Loucy (cell line): Measurements from ENCODE around the gene CYP2W1.

Experiments
- H2AFZ ChIP-seq: fragments of 200-600 bp; sonication (generic); 2 replicates; pipeline ENCODE4 v1.6.0; 2016; ENCODE audit warnings: antibody characterized with exemption, mild to moderate bottlenecking, low read length, moderate library complexity
- H3F3A ChIP-seq: fragments of 200-600 bp; 2 replicates; pipeline ENCODE4 v1.6.0; 2016; ENCODE audit warnings: antibody characterized with exemption, low read depth, mild to moderate bottlenecking
- H3K27me3 ChIP-seq: fragments of 200-600 bp; sonication (generic); 2 replicates; pipeline ENCODE4 v1.6.1; 2014; ENCODE audit warnings: low read length, mild to moderate bottlenecking; ENCODE audit not compliant: insufficient read depth, poor library complexity, severe bottlenecking
- H3K36me3 ChIP-seq: fragments of 200-600 bp; sonication (generic); 2 replicates; pipeline ENCODE4 v1.6.1; 2016; ENCODE audit warnings: low read length; ENCODE audit not compliant: insufficient read depth
- H3K4me1 ChIP-seq: fragments of 200-600 bp; sonication (generic); 2 replicates; pipeline ENCODE4 v1.5.1; 2014; ENCODE audit warnings: low read length, mild to moderate bottlenecking; ENCODE audit not compliant: insufficient read depth, poor library complexity, severe bottlenecking
- H3K4me2 ChIP-seq: fragments of 200-600 bp; sonication (generic); 2 replicates; pipeline ENCODE4 v1.6.0; 2014; ENCODE audit warnings: antibody characterized with exemption, low read length, low read depth, mild to moderate bottlenecking; ENCODE audit not compliant: poor library complexity, severe bottlenecking
- H3K4me3 ChIP-seq: fragments of 200-600 bp; sonication (generic); 2 replicates; pipeline ENCODE4 v1.5.1; 2014; ENCODE audit warnings: low read length, mild to moderate bottlenecking, mixed read lengths; ENCODE audit not compliant: poor library complexity, severe bottlenecking
- H3K79me2 ChIP-seq: fragments of 200-600 bp; sonication (generic); 2 replicates; pipeline ENCODE4 v1.6.1; 2014; ENCODE audit warnings: low read length; ENCODE audit not compliant: insufficient read depth
- H3K9ac ChIP-seq: fragments of 200-600 bp; sonication (generic); 2 replicates; pipeline ENCODE4 v1.6.0; 2014; ENCODE audit warnings: mild to moderate bottlenecking, low read depth, low read length, moderate library complexity; ENCODE audit not compliant: poor library complexity, severe bottlenecking
- H3K9me2 ChIP-seq: fragments of 200-600 bp; sonication (generic); replicated peaks from 2 replicates; pipeline ENCODE4 v1.6.1; 2016; ENCODE audit warnings: low read depth, low read length, mixed read lengths
- H3K9me3 ChIP-seq: fragments of 200-600 bp; sonication (generic); 2 replicates; pipeline ENCODE4 v1.6.1; 2014; ENCODE audit warnings: mild to moderate bottlenecking, antibody characterized with exemption, low read length, low read depth; ENCODE audit not compliant: insufficient read depth
- H4K20me1 ChIP-seq: fragments of 200-600 bp; sonication (generic); 2 replicates; pipeline ENCODE4 v1.6.0; 2014; ENCODE audit warnings: antibody characterized with exemption, low read length, mild to moderate bottlenecking; ENCODE audit not compliant: insufficient read depth, poor library complexity, severe bottlenecking
- EZH2phosphoT487 ChIP-seq: fragments of 200-600 bp; IDR thresholded peaks from 2 replicates; pipeline ENCODE4 v1.6.1; 2018; ENCODE audit warnings: antibody characterized with exemption, mild to moderate bottlenecking, moderate library complexity, borderline replicate concordance
- TF ChIP-seq, protein P1 (sequence below): fragments of 200-600 bp; sonication (generic); conservative IDR thresholded peaks from 2 replicates; pipeline ENCODE4 v1.5.1; 2014; ENCODE audit warnings: mild to moderate bottlenecking, antibody characterized with exemption, low read length

The CYP2W1 gene

DNA sequence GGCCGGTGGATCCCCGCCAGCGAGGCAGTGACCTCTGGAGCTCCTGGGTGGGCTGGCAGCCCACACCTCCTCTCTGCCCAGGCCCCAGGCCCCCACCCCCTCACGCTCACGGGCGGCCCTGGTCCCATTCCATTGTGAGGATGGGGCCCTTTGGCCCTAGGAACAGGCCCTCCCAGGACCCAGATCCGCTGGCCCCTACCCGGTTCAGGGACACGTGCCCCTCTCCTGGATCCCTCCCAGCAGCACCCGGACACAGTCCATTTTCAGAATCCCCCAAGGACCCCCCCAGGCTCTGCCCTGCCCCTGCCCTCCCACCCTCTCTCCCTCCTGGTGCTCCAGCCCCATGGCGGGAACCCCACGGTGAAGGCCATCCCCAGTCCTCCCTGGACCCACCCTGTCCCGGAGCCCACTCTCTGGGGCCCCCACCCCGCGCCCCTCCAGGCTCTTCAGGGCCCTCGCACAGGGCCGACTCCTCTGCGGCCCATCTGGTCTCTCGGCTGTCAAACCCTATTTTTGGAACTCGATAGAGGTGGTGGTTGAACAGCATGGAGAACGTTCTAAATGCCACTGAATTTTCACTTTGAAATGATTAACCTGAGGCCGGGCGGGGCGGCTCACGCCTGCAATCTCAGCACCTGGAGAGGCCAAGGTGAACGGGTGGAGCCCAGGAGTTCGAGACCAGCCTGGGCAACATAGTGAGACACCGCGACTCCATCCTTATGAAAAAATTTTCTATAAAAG lies 36.6 kb upstream of the CYP2W1 start:
- Histone ChIP-seq H3K9me2 (no peaks in the 10 kb centered on the region), H3K27me3 (no peaks in the 10 kb centered on the region), H3K9ac (no peak overlapping the region), H3K36me3 (no peaks in the 10 kb centered on the region), H4K20me1 (no peaks in the 10 kb centered on the region), H3K4me3 (no peak overlapping the region), H3K79me2 (no peaks in the 10 kb centered on the region), H3K9me3 (no peaks in the 10 kb centered on the region), H2AFZ (no peak overlapping the region), H3K4me2 (no peak overlapping the region), H3K4me1 (no peaks in the 10 kb centered on the region), H3F3A (no peaks in the 10 kb centered on the region)
- TF ChIP-seq, protein P1, sequence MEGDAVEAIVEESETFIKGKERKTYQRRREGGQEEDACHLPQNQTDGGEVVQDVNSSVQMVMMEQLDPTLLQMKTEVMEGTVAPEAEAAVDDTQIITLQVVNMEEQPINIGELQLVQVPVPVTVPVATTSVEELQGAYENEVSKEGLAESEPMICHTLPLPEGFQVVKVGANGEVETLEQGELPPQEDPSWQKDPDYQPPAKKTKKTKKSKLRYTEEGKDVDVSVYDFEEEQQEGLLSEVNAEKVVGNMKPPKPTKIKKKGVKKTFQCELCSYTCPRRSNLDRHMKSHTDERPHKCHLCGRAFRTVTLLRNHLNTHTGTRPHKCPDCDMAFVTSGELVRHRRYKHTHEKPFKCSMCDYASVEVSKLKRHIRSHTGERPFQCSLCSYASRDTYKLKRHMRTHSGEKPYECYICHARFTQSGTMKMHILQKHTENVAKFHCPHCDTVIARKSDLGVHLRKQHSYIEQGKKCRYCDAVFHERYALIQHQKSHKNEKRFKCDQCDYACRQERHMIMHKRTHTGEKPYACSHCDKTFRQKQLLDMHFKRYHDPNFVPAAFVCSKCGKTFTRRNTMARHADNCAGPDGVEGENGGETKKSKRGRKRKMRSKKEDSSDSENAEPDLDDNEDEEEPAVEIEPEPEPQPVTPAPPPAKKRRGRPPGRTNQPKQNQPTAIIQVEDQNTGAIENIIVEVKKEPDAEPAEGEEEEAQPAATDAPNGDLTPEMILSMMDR, result no peak
- no peak for TF ChIP-seq EZH2phosphoT487

DNA sequence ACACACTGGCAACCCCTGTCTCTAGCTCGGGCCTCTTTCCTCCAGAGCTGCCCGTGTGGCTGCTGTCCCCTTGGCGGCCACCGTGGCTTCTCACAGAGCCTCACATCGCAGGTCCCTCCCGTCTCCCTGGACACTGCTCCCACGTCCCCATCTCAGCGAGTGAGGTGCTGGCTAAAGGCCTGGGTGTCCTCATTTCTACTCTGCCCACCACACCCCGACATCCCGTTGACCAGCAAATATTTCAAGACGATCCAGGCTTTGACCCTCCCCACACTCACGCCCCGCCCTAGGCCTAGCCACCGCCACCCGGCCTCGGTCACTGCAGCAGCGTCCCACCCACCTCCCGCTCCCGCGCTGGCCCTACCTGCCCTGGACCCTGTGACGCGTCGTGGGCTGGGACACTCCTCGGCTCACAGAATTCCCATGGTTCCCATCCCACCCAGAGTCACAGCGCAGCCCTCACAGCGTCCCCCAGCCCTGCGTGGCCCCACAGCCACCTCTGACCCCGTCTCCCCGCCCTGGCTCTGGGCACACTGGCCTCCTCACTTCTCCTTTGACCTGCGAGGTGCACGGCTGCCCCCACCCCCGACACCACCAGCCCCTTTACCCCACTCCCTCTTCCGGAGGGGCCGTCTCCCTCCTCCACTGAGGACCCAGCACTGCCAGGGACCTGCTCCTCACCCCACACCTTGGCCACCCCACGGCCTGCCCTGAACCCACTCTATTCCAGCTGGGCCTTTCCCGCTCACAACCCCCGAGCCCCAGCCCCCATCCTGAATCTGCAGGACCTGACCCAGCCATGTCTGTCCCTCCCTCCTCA lies 35.4 kb upstream of the CYP2W1 start:
- no peak for TF ChIP-seq EZH2phosphoT487
- TF ChIP-seq, protein P1, result no peak

DNA sequence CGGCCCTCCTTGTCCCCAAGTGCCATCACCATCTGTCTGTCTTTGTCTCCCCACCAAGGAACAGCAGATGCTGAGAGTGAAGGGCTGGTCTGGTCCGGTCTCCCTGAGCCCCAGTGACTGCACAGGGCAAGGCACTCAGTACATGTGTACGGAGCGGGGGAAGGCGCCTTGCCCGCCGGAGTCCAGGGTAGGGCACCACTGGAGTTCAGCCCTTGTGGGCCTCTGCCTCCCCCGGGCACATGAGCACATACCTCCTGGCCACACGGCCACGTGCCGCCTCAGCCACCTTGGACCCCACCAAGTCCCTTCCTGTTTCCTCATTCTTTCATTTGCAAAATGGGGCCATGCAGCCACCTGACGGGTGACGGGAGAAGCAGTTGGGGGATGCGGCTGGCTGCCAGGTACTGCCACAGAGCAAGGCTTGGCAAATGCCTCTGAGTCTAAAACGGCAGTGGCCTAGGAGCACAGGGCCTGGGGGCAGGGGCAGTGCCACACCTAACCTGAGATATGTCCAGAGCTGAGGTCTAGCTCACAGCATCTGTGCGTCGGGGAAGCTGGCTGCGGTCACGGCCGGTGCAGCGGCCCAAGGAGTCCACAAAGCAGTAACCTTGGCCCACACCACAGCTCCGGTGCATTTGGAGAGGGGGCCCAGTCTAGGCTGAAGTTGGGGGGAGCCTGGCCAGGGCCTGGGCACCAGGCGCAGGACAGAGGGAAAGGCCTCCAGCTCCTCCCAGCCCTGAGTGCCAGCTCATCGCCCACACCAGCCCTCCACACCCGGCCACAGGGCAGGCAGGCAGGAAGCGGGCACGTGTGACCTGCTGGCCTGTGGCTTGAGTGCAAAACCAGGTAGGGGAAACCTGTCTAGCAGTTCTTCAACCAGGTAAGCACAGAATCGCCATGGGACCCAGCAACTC lies 33.7 kb upstream of the CYP2W1 start:
- no peak overlapping the region for H3K4me2 ChIP-seq
- H3K27me3 ChIP-seq, result no peaks in the 10 kb centered on the region
- H3K9me3 ChIP-seq, result no peaks in the 10 kb centered on the region
- H3K4me3 ChIP-seq, result no peak overlapping the region
- no peak overlapping the region for H2AFZ ChIP-seq
- no peaks in the 10 kb centered on the region for H4K20me1 ChIP-seq
- H3F3A ChIP-seq, result no peaks in the 10 kb centered on the region
- H3K9me2 ChIP-seq, result no peaks in the 10 kb centered on the region
- H3K79me2 ChIP-seq, result no peaks in the 10 kb centered on the region
- H3K4me1 ChIP-seq, result no peaks in the 10 kb centered on the region
- no peaks in the 10 kb centered on the region for H3K36me3 ChIP-seq
- TF ChIP-seq EZH2phosphoT487, result no peak
- TF ChIP-seq, protein P1, result no peak
- no peak overlapping the region for H3K9ac ChIP-seq

More for the DNA sequence above, 35.4 kb upstream of the CYP2W1 start:
- H3K4me2 ChIP-seq, result no peak overlapping the region
- H2AFZ ChIP-seq, result no peak overlapping the region
- no peak overlapping the region for H3K9ac ChIP-seq
- no peaks in the 10 kb centered on the region for H4K20me1 ChIP-seq
- H3K4me1 ChIP-seq, result no peaks in the 10 kb centered on the region
- no peaks in the 10 kb centered on the region for H3K9me3 ChIP-seq
- H3K36me3 ChIP-seq, result no peaks in the 10 kb centered on the region
- H3K4me3 ChIP-seq, result no peak overlapping the region
- no peaks in the 10 kb centered on the region for H3K27me3 ChIP-seq
- no peaks in the 10 kb centered on the region for H3K9me2 ChIP-seq
- H3F3A ChIP-seq, result no peaks in the 10 kb centered on the region
- no peaks in the 10 kb centered on the region for H3K79me2 ChIP-seq
